HUES64 (cell line): ENCODE measurements around the gene DNAAF1.
"Not testable (repeated sequence)": the region's sequence is repeated elsewhere in the genome, so short reads cannot be mapped to it uniquely, and the experiment has no call there.

ENCODE experiments used
- H3K27ac ChIP-seq: 2 replicates; pipeline ENCODE4 v1.7.0; 2013; ENCODE audit warnings: low read depth, low read length, inconsistent platforms
- H3K27me3 ChIP-seq: 2 replicates; pipeline ENCODE4 v1.6.1; 2013; ENCODE audit warnings: mild to moderate bottlenecking, low read length; ENCODE audit not compliant: insufficient read depth
- H3K36me3 ChIP-seq: 2 replicates; pipeline ENCODE4 v1.6.1; 2013; ENCODE audit warnings: mild to moderate bottlenecking, low read length; ENCODE audit not compliant: insufficient read depth
- H3K4me1 ChIP-seq: 2 replicates; pipeline ENCODE4 v1.6.1; 2013; ENCODE audit warnings: mild to moderate bottlenecking, low read length, moderate library complexity; ENCODE audit not compliant: insufficient read depth
- H3K4me3 ChIP-seq: 2 replicates; pipeline ENCODE4 v1.5.1; 2013; ENCODE audit warnings: mild to moderate bottlenecking, low read length, moderate library complexity
- H3K9ac ChIP-seq: 2 replicates; pipeline ENCODE4 v1.6.1; 2013; ENCODE audit warnings: mild to moderate bottlenecking, low read depth, low read length
- H3K9me3 ChIP-seq: 2 replicates; pipeline ENCODE4 v1.6.1; 2013; ENCODE audit warnings: low read depth, low read length; ENCODE audit not compliant: insufficient read depth
- WGBS: fragments of 150-250, 120-280 bp; methylation state at CpG from one replicate; pipeline ENCODE4 v1.1.7; 2013; ENCODE audit warnings: missing lambda C conversion rate; 5-methylcytosine and 5-hydroxymethylcytosine counted together

DNAAF1 gene

GRCh38 chr16:84198401-84198800 is 53.3 kb downstream of the DNAAF1 start:
- Histone ChIP-seq H3K4me3 (no peak overlapping the region), H3K27me3 (no peaks in the 10 kb centered on the region), H3K4me1 (no peaks in the 10 kb centered on the region), H3K27ac (no peak overlapping the region), H3K36me3 (no peaks in the 10 kb centered on the region), H3K9me3 (no peaks in the 10 kb centered on the region), H3K9ac (no peak overlapping the region)
- WGBS, result 86% methylated on average over 10 of the region's 10 CpGs

- Histone ChIP-seq H3K9me3 (no peaks in the 10 kb centered on the region), H3K9ac (no peak overlapping the region), H3K4me3 (no peak overlapping the region), H3K36me3 (no peaks in the 10 kb centered on the region), H3K27me3 (no peaks in the 10 kb centered on the region), H3K27ac (no peak overlapping the region), H3K4me1 (no peaks in the 10 kb centered on the region)
- 48% methylated on average over 13 of the region's 13 CpGs for WGBS
Observed at GRCh38 chr16:84199097-84199496, 54.0 kb downstream of the DNAAF1 start.

- Histone ChIP-seq H3K9me3 (no peaks in the 10 kb centered on the region), H3K27ac (no peak overlapping the region), H3K9ac (no peak overlapping the region), H3K36me3 (no peaks in the 10 kb centered on the region), H3K4me3 (no peak overlapping the region), H3K27me3 (no peaks in the 10 kb centered on the region), H3K4me1 (no peaks in the 10 kb centered on the region)
- 95% methylated on average over 10 of the region's 10 CpGs for WGBS
Observed at GRCh38 chr16:84199861-84200260, 54.8 kb downstream of the DNAAF1 start.

GRCh38 chr16:84204551-84204950 is 59.4 kb downstream of the DNAAF1 start:
- not testable (repeated sequence) for H3K9me3 ChIP-seq, H3K36me3 ChIP-seq, H3K4me3 ChIP-seq, H3K4me1 ChIP-seq, H3K9ac ChIP-seq, H3K27ac ChIP-seq, H3K27me3 ChIP-seq
- 93% methylated on average over 26 of the region's 26 CpGs for WGBS

GRCh38 chr16:84205123-84205522 is 60.0 kb downstream of the DNAAF1 start:
- WGBS, result 96% methylated on average over 5 of the region's 6 CpGs

GRCh38 chr16:84205976-84206691 is 61.0 kb downstream of the DNAAF1 start:
- Histone ChIP-seq H3K9ac (no peak overlapping the region), H3K36me3 (no peaks in the 10 kb centered on the region), H3K27ac (no peak overlapping the region), H3K9me3 (no peaks in the 10 kb centered on the region), H3K4me3 (no peak overlapping the region), H3K4me1 (no peaks in the 10 kb centered on the region; the same call in 1 of the 2 replicates), H3K27me3 (no peaks in the 10 kb centered on the region)
- WGBS, result 94% methylated on average over 18 of the region's 18 CpGs

More at GRCh38 chr16:84205123-84205522, 60.0 kb downstream of the DNAAF1 start:
- H3K9me3 ChIP-seq, H3K27ac ChIP-seq, H3K4me1 ChIP-seq, H3K9ac ChIP-seq, H3K4me3 ChIP-seq, H3K36me3 ChIP-seq, H3K27me3 ChIP-seq: not testable (repeated sequence)

GRCh38 chr16:84207251-84207650 is 62.1 kb downstream of the DNAAF1 start:
- H3K27ac ChIP-seq, result no peak overlapping the region
- H3K4me1 ChIP-seq, result no peaks in the 10 kb centered on the region; the same call in 1 of the 2 replicates
- WGBS, result 65% methylated on average over 6 of the region's 6 CpGs
- no peak overlapping the region for H3K4me3 ChIP-seq
- H3K36me3 ChIP-seq, result no peaks in the 10 kb centered on the region
- H3K9ac ChIP-seq, result no peak overlapping the region
- no peaks in the 10 kb centered on the region for H3K27me3 ChIP-seq
- no peaks in the 10 kb centered on the region for H3K9me3 ChIP-seq

- H3K9me3 ChIP-seq, result no peaks in the 10 kb centered on the region
- no peak overlapping the region for H3K27ac ChIP-seq
- H3K9ac ChIP-seq, result no peak overlapping the region
- H3K4me3 ChIP-seq, result no peak overlapping the region
- H3K36me3 ChIP-seq, result no peaks in the 10 kb centered on the region
- WGBS, result 74% methylated on average over 8 of the region's 8 CpGs
- H3K4me1 ChIP-seq, result no peaks in the 10 kb centered on the region; the same call in 1 of the 2 replicates
- H3K27me3 ChIP-seq, result no peaks in the 10 kb centered on the region
Observed at GRCh38 chr16:84207879-84208278, 62.8 kb downstream of the DNAAF1 start.

- no peaks in the 10 kb centered on the region for H3K36me3 ChIP-seq
- 78% methylated on average over 2 of the region's 2 CpGs for WGBS
- no peaks in the 10 kb centered on the region for H3K9me3 ChIP-seq
- no peak overlapping the region for H3K9ac ChIP-seq
- H3K27ac ChIP-seq, result no peak overlapping the region
- no peaks in the 10 kb centered on the region; the same call in 1 of the 2 replicates for H3K4me1 ChIP-seq
- no peak overlapping the region for H3K4me3 ChIP-seq
- no peaks in the 10 kb centered on the region for H3K27me3 ChIP-seq
Observed at GRCh38 chr16:84209989-84210388, 64.9 kb downstream of the DNAAF1 start.

- H3K27ac ChIP-seq, result no peak overlapping the region
- no peaks in the 10 kb centered on the region for H3K27me3 ChIP-seq
- H3K9me3 ChIP-seq, result no peaks in the 10 kb centered on the region
- H3K4me1 ChIP-seq, result no peaks in the 10 kb centered on the region; the same call in 1 of the 2 replicates
- no peak overlapping the region for H3K9ac ChIP-seq
- 83% methylated on average over 4 of the region's 4 CpGs for WGBS
- H3K4me3 ChIP-seq, result no peak overlapping the region
- H3K36me3 ChIP-seq, result no peaks in the 10 kb centered on the region
Observed at GRCh38 chr16:84212154-84212553, 67.0 kb downstream of the DNAAF1 start.

GRCh38 chr16:84212631-84213030 is 67.5 kb downstream of the DNAAF1 start:
- Histone ChIP-seq H3K36me3 (no peaks in the 10 kb centered on the region), H3K4me1 (no peaks in the 10 kb centered on the region), H3K27ac (no peak overlapping the region), H3K27me3 (no peaks in the 10 kb centered on the region), H3K9me3 (no peaks in the 10 kb centered on the region), H3K4me3 (no peak overlapping the region), H3K9ac (no peak overlapping the region)
- WGBS, result 87% methylated on average over 4 of the region's 4 CpGs
